22Rv1 (cell line): ENCODE measurements around the gene PLXNC1.

Source experiments
- CTCF ChIP-seq: fragments of 450-650 bp; IDR thresholded peaks from 2 replicates; pipeline ENCODE4 v1.5.1; 2017; ENCODE audit warnings: mild to moderate bottlenecking
- ZFX ChIP-seq: fragments of 450-650 bp; IDR thresholded peaks from 2 replicates; pipeline ENCODE4 v1.6.1; 2017; ENCODE audit warnings: antibody characterized with exemption, borderline replicate concordance

DNA sequence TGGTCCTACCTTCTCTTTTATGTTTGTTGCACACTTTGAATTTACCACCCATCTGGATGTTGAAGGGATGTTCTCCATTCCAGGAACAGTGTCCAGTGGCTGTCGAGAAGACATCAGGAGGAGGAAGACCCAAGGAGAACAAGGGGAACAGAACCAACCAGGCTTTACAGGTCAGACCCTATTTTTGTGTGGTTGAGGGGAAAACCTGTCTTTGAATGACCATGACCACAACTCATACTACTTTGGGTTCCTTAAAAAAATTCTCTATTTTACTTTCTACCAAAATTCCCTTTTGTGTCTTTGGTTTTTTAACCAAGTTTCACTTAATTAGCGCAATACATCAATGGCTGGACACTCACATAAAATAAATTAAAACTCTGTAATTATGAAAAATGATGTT lies 78.7 kb downstream of the PLXNC1 start:
- TF ChIP-seq CTCF (no peak), ZFX (no peak)
